Activated T-cell treated with anti-CD3 and anti-CD28 coated beads, Interleukin-2, amount 50 U/mL, for 48 hours (primary cell): ENCODE measurements around the gene ARMH3.
A peak's percentile ranks its signal among the peaks of the same experiment; 100 is the strongest.

Source experiments
- DNase-seq, 2 experiments: peaks; one replicate each; pipeline ENCODE4 v3.0.0-alpha.2; 2020

ARMH3 gene

DNA sequence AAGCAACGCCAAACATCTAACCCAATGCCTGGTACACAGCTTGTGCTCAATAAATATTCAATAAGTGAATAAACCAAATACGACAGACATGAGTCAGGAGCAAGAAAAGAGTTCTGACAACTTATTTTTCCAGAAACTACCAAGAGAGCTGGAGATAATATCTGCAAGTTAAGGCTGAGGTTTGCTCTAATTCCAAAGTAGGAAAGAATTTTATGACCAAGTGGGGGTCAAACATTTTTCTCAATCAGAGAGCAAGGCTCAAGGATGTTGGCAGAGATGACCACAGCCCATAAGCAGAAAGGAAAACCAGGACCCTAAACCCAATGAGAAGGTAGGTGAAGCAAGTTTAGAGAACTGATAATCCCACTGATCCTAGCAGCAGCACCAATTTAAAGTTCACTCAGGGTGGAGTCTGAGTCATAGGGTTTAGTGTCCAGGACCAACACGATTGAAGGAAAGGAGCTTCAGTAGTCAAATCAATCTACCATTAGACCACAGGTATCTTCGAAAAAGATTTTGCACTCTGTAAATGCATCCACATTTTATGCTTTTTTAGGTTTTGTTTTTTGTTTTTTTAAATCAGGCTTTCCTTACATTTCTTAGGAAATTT is 163.1 kb downstream of the ARMH3 start:
- no peak for DNase-seq

DNA sequence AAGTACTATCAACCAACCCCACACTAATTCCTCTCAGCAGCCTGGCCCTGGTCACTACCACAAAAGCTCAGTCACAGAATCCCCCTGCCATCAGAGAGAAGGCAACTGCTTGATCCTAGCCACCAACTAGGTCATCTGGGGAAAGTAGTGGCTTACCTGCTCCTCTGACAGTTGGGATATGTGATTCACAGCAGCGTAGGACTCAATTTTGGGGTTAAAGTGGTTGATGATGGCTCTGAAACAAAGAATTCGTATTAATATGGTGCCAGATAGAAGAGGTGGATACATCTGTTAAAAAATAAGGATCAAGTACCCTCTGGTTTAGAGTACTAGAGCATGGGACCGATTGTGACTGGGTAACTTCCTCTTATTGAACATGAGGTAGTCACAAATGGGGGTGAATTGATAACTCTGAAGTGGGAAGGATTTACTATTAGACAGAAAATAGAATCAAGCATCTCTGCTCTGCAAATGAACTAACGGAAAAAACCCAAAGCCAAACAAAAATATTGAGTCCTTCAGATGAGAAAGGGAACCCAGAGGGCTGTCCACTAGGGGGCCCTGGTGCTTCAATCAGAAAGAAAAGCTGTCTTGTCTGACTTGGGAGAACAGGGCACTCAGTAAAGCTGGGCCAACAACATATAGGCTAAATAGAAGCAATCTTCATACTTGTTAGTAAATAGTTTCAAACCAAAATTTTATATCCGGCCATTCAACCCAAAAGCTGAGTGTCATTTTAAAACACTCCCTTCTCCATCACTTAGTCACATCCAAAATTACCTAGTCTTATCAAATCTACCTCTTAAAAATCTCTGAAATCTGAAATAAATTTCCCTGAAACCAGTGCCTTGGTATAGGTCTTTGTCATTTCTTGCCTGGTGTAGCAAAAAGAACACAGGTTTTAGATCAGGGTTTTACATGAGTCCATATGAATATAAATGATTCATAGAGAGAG is 166.4 kb downstream of the ARMH3 start:
- peak; percentile 79 to 84 for DNase-seq

DNA sequence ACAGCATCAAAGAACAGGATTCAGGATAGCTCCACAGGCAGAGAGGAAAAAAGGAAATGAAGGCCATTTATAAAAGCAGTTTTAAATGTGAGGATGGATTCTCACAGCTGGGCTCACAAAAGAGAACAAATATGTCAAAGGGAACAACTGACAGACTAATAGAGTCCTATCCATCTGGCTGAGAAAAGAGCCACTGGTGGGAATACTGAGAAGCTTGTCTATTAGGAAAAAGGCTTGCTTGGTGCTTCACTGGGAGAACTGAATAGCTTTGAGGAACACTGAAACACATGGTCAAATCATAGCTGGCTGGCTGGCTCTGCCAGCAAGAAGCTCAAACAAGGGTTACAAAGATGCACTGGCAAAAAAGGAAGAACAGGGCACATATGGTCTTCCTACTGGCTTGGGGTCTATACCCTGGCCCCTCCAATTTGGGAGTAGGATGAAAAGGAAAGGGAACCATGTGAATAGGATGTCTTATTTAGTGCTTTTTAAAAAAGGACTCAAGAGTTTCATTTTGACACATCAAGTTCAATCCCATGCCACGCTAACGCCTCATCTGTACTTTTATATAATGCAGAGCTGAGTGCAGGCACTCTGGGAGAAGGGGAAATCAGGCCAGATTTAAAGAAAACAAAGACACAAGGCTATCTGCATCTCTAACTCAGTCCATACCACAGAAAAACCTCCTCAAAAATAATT is 167.6 kb downstream of the ARMH3 start:
- DNase-seq = no peak

DNA sequence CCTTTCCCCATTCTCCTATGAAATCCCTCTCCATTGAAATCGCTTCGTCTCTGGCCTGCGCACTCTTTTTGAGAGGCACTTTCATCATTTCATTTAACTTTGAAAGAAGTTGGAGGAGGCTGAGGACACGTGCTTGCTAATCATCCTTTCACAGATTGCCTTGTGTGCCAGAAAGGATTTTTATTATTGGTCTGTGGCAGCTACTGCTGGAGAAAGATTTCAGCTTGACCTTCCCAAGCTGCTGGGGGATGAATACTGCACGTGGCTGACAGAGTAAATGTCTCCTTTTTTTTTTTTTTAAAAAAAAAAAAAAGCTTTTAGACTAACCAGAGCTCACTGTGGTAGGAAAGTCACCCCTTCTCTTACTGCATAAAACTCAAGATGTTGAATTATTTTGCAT is 168.2 kb downstream of the ARMH3 start:
- no peak for DNase-seq

DNA sequence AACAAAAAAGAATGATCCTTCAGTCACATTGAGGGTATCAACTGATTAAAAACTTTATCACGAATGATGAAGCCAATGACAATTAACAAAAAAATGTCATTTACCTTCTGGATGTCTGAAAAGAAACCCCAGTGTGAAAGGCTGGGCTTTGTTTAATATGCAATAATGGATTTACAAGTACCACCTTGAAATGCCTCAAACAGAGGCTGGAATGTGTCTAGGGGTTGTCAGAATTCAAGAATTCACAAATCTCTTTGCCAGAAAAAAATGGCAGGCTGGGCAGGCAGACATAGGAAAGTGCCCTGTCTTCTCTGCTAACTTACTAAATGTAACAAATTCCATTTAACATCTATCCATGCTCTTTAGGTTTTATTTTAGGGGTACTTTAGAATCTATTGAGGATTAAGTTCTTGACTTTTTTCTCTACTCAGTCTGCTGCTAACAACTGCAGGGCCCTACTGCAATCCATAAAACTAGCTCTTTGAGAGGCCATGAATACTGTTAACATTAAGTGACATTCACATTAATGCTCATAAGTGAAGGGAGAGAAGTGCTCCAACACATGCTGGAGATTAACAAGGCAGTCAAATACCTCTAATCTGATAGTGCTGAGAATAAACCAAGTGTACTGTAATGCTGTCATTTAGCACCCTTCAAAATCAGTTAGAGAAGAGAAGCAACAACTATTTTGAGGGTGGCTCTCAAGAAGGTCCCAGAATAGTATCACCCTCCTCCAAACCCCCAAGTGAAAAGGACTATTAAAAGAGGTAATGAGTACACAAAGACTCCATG is 169.3 kb downstream of the ARMH3 start:
- DNase-seq = no peak

DNA sequence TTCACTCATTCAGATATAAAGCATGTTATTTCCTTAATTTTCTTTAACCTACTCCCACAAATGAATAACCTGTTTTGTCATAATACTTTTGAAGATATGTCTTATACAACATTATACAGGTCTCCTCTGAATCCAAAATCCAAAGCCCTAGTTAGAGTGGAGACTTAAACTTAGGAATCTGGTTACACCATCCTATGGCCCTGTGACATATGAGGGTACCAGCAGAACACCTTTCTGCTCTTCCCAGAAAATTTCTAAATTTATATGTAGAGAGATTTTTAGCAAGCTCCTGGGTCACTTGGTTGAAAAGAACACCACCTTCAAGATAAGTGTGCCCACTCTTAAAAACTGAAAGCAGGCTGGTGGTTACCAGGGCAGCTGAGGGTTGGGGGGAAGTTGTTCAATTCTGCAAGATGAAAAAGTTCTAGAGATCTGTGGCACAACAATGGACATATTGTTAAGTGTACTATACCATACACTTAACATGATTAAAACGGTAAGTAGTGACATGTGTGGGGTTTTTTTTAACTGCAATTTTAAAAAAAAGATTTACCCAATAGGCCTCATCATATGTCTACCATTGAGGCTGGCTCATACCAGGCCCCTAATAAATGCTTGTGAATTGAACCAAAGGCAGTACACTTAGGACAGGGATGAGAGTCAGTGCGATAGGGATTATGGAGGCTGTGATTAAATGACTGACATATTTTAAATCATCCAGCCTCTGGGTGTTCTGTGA is 174.8 kb downstream of the ARMH3 start:
- no peak for DNase-seq

DNA sequence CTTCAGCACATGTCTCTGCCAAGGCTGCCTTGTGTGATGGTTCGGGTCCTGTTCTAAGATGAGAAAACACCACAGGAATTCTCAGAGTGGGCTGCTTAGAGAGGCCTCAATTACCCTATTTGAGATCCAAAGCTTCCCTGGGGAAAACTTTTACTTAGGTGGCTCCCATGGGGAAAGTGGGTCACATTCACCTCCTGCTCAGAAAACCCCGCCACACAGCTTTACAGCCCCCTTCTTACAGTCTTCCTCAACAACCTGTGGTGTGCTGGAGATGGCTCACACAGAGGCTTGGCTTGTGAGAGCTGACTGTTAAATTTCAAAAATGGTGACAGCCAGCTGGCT is 175.8 kb downstream of the ARMH3 start:
- no peak for DNase-seq

DNA sequence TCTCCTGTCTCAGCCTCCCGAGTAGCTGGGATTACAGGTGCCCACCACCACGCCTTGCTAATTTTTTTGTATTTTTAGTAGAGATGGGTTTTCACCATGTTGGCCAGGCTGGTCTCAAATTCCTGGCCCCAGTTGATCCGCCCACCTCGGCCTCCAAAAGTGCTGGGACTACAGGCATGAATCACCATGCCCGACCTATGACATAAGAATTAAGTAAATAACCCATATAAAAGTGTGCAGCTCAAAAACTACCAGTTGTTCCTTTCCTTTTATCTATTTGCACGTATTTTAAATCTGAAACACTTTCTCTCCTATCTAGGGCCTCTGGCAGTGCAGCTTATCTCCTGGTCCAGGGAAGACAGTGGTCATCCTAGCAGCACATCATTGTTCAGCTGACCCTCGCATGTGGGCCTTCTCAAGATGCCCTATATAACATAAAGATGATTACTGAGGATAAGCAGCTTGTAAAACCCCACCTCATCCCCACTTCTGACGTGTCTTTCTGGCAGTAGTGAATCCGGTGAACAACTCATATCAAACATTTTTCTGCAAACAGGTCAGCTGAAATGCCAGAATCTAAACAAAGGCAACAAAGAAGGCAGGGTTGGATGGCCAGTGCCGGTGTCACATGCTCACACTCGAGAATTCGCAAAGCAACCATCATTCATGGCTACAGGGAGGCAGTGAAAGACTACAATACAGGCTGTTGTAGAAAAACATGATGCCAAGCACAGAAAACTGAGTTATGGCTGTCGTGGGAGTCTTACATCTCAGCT is 176.3 kb downstream of the ARMH3 start:
- DNase-seq = no peak

DNA sequence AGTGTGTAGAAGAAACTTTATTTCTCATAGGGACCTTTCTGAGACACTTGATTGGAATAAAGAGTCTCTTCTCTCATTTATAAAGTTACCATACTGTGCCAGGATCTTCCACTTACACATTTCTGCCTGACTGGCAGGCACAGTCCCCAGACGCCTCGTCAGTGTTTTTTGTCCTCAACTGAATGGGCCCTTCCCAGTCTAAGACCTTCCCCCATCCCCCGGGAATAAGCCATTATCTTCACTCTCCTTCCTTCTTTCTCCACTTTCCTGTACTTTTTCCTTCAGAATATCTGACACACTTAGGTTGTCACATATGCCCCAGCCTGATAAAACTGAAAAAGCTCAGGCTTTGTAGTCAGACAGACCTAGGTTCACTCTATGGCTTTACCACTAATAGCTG is 177.1 kb downstream of the ARMH3 start:
- no peak for DNase-seq

DNA sequence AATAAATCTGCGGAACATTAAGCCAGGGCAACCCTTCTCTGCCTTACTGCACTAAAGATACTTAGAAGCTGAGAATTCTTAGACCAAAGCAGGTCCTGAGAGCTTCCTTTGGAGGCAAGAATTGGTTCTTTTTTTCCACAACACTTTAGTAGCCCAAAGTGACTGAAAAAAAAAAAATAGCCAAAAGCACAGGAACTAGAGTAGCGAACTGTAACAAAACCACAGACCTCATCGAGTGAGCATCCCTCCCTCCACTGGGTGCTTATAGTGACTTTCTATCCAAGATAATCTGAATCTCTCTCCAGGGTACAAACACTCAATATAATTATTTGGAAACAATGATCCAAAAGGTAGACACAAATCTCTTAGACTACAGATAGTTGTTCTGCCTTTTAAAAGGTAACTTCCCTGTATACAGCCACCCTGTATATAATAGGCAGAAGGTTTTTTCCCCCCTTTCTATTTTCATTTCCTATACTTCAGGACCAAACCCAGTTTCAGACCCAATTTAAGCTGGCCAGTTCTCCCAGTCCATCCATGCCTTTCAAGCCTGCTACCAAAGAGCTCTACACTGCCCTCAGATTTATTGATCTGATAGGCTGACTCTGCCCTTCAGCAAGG is 180.8 kb downstream of the ARMH3 start:
- no peak for DNase-seq

DNA sequence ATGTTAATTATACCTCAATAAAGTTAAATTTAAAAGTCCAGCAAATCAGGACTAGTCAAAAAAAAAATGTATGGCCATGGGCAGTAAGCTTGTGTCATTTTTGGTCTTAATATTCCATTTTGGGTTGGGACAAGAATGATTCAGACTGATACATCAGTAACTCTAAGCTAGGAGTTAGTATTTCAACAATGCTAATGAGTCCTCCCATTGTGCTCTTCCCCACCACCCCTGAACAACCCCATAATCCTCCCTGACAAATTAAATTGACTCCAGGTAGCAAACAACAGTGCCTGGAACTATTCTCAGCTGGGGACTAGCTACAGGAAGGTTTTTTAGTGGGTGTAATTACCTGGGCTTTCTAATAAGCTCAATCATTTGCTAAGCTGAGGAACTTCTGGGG is 181.7 kb downstream of the ARMH3 start:
- no peak for DNase-seq

DNA sequence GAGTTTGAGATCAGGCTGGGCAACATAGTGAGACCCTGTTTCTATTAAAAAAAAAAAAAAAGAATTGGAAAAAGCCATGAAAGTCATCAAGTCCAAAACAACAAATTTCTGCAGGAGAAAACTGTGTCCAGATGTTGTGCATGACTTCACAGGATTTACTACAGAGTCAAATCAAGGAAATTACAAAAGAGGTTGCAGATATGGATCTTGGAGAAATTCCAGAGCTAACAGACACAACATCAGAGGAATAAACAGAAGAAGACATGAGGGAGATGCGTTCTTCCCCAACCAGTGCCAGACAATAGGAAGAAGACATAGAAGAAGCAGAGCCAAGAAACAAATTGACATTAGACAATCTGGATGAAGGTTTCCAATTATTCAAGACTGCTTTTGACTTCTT is 188.0 kb downstream of the ARMH3 start:
- no peak for DNase-seq

DNA sequence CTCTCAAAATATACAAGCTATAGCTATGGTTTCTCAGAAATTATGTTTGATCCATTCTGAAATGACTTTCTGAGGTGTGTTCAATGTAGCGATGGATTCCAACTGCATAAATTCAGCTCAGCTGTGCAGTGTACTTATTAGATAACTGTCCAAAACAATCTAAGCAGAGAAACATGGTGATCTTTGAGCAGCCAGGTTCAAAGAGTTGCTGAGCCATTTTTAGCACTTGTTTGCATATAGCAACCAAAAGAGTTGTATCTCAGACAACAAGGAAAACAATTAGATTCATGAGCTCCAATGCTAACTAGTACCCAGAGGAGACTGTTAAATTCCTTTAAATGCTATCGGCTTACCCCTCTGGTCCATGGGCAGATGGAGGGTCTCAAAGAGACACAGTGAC is 196.4 kb downstream of the ARMH3 start:
- DNase-seq = no peak

DNA sequence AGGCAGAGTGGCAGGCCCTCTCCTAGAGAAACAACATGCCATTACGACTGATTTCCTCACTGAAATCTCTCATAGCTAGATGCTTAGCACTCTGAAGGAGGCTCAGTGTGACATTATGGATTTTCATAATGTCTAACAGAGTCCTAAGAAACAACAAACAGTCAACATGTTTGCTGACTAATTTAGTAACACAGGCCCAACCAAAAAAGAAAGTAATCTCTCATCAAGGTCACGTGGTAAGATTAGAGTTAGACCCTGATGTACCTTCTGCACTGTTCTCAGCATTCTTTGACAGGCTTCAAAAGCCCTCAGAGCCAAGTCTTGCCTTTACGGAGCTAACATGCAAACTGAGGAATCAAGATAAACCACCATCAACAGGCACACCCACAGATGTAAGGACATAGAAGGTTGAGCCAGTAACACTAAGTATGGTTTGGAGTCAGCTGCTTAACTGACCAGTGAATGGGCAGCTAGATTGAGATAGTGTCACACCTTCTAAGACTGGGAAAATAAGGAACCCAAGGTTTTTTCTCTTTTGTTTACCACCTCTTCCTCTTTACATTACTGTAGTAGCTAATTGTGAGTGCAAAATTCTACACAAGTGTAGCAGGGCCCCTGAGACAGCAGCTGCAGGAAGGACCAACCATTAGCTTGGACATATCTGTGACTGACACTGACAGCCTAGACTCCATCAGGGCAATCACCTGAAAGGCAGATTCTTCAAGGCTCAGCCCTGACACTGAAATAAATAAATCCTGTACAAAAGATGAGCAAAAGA is 197.1 kb downstream of the ARMH3 start:
- DNase-seq = no peak

DNA sequence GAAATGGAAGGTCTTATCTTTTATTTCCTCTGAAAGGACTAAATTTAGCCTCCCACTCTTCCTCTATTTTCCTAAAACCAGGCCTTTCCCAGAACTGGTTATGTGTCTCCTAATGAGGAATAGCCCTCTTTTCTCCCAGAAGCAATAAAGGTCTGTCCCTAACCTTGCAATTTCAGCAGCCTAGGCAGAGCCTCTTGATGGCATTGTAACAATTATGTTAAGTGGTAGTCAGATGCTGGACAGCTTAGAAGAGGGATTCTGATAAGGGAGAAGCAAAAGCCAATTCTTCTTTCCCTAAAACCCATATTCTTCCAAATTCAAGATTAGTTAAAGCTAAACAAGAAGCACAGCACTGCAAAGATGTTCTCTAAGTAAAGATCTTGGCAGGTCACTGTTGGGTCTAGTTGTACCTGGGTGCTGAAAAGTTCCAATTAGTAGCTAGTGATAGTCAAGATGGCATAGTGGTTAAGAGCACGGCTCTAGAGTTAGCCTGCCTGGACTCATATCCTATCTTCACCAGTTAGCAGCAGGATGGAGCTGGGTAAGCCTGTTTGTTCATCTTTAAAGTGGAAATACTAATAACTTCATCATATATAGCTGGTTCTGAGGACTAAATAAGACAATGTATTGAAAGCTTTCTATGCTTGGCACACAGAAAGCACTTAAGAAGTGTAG is 198.0 kb downstream of the ARMH3 start:
- no peak for DNase-seq

DNA sequence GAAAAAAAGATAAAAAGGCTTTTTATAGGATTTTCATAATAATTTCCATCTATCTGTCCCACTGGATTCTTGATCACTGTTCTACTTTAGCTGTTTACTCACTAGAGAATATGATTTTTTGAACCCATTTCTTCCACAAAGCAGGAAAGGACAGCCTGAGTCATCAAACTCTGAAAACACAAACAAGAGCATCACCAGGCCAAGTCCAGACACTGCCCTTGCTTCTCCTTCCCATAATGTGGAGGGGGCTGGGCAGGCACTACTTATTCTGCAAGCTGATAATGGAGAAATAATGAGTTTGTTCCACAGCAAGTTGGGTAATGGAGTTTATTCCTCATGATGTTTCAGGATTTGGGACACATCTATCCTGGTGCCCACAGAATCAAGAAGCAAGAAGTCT is 199.3 kb downstream of the ARMH3 start:
- DNase-seq = no peak

DNA sequence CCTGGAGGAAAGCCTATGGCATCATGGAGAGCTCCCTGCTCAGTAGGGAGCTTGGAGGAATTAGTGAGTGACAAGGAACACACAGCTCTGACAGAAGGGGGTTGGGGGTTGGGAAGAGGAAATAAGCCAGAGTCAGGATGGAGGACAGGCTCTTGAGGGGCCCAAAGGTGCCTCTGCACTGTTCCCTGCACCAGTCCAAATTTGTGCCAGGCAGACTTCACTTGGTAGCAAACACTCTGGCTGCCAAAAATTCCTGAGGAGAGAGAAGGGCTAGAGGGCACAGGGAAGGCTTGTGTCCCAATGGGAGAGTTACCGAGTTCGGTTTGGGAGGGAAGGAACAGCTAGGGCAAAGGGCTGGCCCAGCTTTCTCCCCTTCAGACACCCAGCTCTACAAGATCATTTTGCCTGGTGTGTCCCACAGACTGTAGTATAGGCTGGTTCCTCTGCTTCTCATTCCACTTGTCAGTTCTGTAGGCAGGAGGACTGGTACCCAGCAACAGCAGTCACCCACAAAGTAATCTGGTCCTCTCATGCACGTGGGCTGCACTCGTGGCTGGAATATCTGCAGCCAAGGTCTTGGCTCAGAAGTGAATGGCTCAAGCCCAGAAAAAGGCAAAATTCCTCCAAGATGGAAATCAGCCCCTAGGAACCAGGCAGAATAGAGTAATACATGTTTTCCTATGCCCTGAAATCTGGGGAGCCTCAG is 204.4 kb downstream of the ARMH3 start:
- DNase-seq = no peak

DNA sequence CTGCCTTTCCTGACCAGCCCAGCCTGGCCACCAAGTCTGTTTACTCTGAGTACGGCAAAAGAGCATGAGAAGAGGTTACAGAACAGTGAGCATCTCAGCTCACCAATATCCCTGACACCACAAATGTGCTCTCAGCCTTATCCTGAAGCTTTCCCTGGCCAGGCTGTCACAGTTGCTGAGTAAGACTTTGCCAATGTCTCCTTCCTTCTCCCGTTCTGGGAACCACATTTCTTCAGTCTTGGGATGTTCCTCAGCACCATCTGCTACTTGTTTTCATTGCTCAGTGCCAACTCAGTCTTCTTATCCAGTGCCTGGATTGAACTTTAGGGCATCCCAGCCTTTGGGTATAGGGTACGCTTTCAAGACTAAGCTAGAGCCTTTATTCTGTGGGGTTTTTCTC is 205.2 kb downstream of the ARMH3 start:
- DNase-seq = no peak

DNA sequence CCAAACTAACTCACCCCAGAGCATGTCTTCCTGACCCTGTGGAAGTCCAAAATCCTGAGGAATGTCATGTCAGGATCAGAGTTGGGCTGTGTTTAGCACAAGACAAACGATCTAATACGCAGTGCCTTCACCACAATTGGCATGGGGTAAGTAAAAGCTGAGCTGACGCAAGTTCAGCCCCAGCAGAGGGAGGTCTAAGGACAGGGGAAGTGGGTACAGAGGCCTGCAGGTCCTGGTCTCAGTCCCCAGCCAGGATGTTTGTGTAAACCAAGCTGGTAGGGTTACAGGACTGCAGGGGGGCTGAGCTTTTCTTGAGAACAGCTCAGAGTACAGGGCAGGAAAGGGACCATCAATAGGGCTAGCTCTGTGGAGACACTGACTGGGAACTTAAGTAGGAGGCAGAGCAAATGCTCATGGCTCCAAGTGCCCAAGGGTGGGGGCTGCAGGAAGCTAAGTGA is 207.1 kb downstream of the ARMH3 start:
- no peak for DNase-seq
